Measurements from ENCODE around the gene PER1. TPM values are rescaled to one million over a fixed set of nuclear protein-coding genes. Genes with fewer than 3 reads are reported as not detected.

PER1 gene
- total and polyA plus RNA-seq, 2 of the 13 experiments (the other 11 are each of a cell fraction or from before 2014, with no cell fraction given) = 2.6 to 3.6 TPM

DNA sequence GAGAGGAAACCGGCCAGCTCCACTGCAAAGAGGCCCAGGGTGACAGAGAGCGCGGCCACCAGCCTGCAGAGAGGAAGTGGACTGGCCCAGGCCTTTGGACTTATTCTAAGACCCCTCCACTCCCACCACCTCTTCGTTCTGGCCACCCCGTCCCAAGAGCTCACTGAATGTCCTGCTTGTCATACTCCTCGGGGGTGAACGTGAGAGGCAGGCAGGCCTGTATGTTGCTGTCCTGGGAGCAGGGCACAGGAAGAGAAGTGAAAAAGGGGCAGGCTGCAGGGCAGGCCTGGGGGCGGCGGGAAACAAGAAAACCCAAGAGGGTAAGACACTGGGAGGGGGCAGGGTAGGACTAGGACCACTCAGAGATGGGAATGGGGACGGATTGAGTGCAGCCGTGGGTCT lies 23.6 kb upstream of the PER1 start (continued):
- TF ChIP-seq, protein P1, sequence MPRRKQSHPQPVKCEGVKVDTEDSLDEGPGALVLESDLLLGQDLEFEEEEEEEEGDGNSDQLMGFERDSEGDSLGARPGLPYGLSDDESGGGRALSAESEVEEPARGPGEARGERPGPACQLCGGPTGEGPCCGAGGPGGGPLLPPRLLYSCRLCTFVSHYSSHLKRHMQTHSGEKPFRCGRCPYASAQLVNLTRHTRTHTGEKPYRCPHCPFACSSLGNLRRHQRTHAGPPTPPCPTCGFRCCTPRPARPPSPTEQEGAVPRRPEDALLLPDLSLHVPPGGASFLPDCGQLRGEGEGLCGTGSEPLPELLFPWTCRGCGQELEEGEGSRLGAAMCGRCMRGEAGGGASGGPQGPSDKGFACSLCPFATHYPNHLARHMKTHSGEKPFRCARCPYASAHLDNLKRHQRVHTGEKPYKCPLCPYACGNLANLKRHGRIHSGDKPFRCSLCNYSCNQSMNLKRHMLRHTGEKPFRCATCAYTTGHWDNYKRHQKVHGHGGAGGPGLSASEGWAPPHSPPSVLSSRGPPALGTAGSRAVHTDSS (CRISPR knock-in tag; conservative IDR thresholded peaks at IDR 0.05) = no peak
- TF ChIP-seq, protein P2, sequence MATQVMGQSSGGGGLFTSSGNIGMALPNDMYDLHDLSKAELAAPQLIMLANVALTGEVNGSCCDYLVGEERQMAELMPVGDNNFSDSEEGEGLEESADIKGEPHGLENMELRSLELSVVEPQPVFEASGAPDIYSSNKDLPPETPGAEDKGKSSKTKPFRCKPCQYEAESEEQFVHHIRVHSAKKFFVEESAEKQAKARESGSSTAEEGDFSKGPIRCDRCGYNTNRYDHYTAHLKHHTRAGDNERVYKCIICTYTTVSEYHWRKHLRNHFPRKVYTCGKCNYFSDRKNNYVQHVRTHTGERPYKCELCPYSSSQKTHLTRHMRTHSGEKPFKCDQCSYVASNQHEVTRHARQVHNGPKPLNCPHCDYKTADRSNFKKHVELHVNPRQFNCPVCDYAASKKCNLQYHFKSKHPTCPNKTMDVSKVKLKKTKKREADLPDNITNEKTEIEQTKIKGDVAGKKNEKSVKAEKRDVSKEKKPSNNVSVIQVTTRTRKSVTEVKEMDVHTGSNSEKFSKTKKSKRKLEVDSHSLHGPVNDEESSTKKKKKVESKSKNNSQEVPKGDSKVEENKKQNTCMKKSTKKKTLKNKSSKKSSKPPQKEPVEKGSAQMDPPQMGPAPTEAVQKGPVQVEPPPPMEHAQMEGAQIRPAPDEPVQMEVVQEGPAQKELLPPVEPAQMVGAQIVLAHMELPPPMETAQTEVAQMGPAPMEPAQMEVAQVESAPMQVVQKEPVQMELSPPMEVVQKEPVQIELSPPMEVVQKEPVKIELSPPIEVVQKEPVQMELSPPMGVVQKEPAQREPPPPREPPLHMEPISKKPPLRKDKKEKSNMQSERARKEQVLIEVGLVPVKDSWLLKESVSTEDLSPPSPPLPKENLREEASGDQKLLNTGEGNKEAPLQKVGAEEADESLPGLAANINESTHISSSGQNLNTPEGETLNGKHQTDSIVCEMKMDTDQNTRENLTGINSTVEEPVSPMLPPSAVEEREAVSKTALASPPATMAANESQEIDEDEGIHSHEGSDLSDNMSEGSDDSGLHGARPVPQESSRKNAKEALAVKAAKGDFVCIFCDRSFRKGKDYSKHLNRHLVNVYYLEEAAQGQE (IDR thresholded peaks at IDR 0.05; ENCODE audit: borderline replicate concordance in 1 of 2, low read depth in 1 of 2, low read length in 2 of 2) = no peak
- TF ChIP-seq, protein P3, sequence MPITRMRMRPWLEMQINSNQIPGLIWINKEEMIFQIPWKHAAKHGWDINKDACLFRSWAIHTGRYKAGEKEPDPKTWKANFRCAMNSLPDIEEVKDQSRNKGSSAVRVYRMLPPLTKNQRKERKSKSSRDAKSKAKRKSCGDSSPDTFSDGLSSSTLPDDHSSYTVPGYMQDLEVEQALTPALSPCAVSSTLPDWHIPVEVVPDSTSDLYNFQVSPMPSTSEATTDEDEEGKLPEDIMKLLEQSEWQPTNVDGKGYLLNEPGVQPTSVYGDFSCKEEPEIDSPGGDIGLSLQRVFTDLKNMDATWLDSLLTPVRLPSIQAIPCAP (CRISPR knock-in tag; IDR thresholded peaks at IDR 0.05; ENCODE audit: low read depth) = no peak
- TF ChIP-seq MEIS2 (CRISPR knock-in tag; IDR thresholded peaks at IDR 0.05) (no peak), MTF1 (CRISPR knock-in tag; IDR thresholded peaks at IDR 0.05) (no peak), TSC22D2 (CRISPR knock-in tag; IDR thresholded peaks at IDR 0.05; ENCODE audit: borderline replicate concordance) (no peak), ZNF615 (CRISPR knock-in tag; IDR thresholded peaks at IDR 0.05; ENCODE audit: borderline replicate concordance) (peak; percentile 70; the same call in 1 of the 2 replicates), ZNF20 (CRISPR knock-in tag; IDR thresholded peaks at IDR 0.05) (no peak), SNAPC2 (CRISPR knock-in tag; IDR thresholded peaks at IDR 0.05) (peak; percentile 20; the same call in 1 of the 2 replicates), ETV6 (CRISPR knock-in tag; conservative IDR thresholded peaks at IDR 0.05) (no peak), MTF2 (CRISPR knock-in tag; IDR thresholded peaks at IDR 0.05; ENCODE audit: borderline replicate concordance) (no peak), FOXA3 (CRISPR knock-in tag; IDR thresholded peaks at IDR 0.05) (no peak), CBX2 (IDR thresholded peaks at IDR 0.05; ENCODE audit: low read depth, low read length) (no peak), CBX2 (CRISPR knock-in tag; IDR thresholded peaks at IDR 0.05; ENCODE audit: low read depth) (no peak), ZSCAN12 (CRISPR knock-in tag; IDR thresholded peaks at IDR 0.05) (no peak), FOXJ3 (CRISPR knock-in tag; IDR thresholded peaks at IDR 0.05; ENCODE audit: borderline replicate concordance) (no peak), RAD51 (IDR thresholded peaks at IDR 0.05; ENCODE audit: borderline replicate concordance) (no peak)
- TF ChIP-seq, protein P4, sequence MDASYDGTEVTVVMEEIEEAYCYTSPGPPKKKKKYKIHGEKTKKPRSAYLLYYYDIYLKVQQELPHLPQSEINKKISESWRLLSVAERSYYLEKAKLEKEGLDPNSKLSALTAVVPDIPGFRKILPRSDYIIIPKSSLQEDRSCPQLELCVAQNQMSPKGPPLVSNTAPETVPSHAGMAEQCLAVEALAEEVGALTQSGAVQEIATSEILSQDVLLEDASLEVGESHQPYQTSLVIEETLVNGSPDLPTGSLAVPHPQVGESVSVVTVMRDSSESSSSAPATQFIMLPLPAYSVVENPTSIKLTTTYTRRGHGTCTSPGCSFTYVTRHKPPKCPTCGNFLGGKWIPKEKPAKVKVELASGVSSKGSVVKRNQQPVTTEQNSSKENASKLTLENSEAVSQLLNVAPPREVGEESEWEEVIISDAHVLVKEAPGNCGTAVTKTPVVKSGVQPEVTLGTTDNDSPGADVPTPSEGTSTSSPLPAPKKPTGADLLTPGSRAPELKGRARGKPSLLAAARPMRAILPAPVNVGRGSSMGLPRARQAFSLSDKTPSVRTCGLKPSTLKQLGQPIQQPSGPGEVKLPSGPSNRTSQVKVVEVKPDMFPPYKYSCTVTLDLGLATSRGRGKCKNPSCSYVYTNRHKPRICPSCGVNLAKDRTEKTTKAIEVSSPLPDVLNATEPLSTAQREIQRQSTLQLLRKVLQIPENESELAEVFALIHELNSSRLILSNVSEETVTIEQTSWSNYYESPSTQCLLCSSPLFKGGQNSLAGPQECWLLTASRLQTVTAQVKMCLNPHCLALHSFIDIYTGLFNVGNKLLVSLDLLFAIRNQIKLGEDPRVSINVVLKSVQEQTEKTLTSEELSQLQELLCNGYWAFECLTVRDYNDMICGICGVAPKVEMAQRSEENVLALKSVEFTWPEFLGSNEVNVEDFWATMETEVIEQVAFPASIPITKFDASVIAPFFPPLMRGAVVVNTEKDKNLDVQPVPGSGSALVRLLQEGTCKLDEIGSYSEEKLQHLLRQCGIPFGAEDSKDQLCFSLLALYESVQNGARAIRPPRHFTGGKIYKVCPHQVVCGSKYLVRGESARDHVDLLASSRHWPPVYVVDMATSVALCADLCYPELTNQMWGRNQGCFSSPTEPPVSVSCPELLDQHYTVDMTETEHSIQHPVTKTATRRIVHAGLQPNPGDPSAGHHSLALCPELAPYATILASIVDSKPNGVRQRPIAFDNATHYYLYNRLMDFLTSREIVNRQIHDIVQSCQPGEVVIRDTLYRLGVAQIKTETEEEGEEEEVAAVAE (CRISPR knock-in tag; IDR thresholded peaks at IDR 0.05; ENCODE audit: borderline replicate concordance) = no peak
- TF ChIP-seq, protein P5, sequence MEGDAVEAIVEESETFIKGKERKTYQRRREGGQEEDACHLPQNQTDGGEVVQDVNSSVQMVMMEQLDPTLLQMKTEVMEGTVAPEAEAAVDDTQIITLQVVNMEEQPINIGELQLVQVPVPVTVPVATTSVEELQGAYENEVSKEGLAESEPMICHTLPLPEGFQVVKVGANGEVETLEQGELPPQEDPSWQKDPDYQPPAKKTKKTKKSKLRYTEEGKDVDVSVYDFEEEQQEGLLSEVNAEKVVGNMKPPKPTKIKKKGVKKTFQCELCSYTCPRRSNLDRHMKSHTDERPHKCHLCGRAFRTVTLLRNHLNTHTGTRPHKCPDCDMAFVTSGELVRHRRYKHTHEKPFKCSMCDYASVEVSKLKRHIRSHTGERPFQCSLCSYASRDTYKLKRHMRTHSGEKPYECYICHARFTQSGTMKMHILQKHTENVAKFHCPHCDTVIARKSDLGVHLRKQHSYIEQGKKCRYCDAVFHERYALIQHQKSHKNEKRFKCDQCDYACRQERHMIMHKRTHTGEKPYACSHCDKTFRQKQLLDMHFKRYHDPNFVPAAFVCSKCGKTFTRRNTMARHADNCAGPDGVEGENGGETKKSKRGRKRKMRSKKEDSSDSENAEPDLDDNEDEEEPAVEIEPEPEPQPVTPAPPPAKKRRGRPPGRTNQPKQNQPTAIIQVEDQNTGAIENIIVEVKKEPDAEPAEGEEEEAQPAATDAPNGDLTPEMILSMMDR (CRISPR knock-in tag; IDR thresholded peaks at IDR 0.05) = no peak

Measured in HepG2 (cell line).